Colonic mucosa (tissue), 4 donors: Measurements from ENCODE around the gene TSHZ1. TPM values are rescaled to one million over a fixed set of nuclear protein-coding genes. Genes with fewer than 3 reads are reported as not detected.

ENCODE experiments used
- DNase-seq: peaks from one replicate; pipeline ENCODE4 v3.0.0-alpha.2; 2020
- H3K27ac ChIP-seq: fragments of 200-600 bp; one replicate; pipeline ENCODE4 v1.8.0; 2021
- H3K27me3 ChIP-seq: fragments of 200-600 bp; one replicate; pipeline ENCODE4 v1.8.0; 2021
- H3K36me3 ChIP-seq: fragments of 200-600 bp; one replicate; pipeline ENCODE4 v1.8.0; 2021
- H3K4me1 ChIP-seq: fragments of 200-600 bp; one replicate; pipeline ENCODE4 v1.8.0; 2021; ENCODE audit warnings: mild to moderate bottlenecking
- H3K4me3 ChIP-seq: fragments of 200-600 bp; one replicate; pipeline ENCODE4 v1.8.0; 2021
- H3K9ac ChIP-seq, 2 donors: one replicate each; pipeline ENCODE4 v1.7.0; 2013; ENCODE audit warnings: control low read depth in 2 of 2, low read depth in 2 of 2, low read length in 2 of 2
- H3K9me3 ChIP-seq: fragments of 200-600 bp; one replicate; pipeline ENCODE4 v1.8.0; 2021
- intact Hi-C: fragments of 100-400 bp; cut with DNase I; formaldehyde crosslinking; loops from one replicate; pipeline ENCODE4 v1.14.1; 2022
- total RNA-seq, 2 donors: library from RNA; stranded (reverse); fragmentation: NEBNext Ultra II Directional in 1 of 2; extraction: Animal tissue kit (Norgen Biotek cat#: 25700) in 1 of 2; gene quantifications; one replicate each; pipeline ENCODE4 v1.2.1, GENCODE V29; 2021
- TF ChIP-seq, protein P1 (sequence below): fragments of 200-600 bp; IDR thresholded peaks from one replicate; pipeline ENCODE4 v1.8.0; 2022; ENCODE audit warnings: antibody characterized with exemption, mild to moderate bottlenecking
- donor health status: healthy.
- donor health status: DM: no; HTN: no; CAD: no.
- donor health status: DM: no; HTN: no; CAD: no.

TSHZ1 gene
- total RNA-seq, 2 donors from 2014 or later = 16.6 to 34.3 TPM

DNA sequence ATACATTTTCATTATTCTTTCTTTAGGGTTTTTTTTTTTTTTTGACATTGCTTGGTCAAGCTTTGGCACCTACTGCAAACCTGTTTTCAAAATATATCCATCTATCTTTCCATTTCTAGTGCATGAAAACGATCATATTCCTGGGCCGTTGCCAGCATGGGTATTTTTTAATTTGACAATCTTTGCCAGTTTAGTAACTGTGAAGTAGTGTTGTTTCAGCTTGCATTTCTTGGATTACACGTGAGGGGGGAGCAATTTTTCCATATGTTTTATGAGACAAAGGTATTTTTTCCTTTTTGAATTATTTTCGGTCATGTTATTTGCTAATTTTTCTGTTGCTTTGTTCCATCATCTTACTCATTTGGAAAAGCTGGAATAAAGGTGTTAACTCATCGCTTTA is 40.9 kb downstream of the TSHZ1 start:
- intact Hi-C loops = no loop called here
- no peaks in the 10 kb centered on the region for H3K27me3 ChIP-seq
- no peak overlapping the region for H3K9ac ChIP-seq
- H3K4me1 ChIP-seq = no peaks in the 10 kb centered on the region
- TF ChIP-seq, protein P1, sequence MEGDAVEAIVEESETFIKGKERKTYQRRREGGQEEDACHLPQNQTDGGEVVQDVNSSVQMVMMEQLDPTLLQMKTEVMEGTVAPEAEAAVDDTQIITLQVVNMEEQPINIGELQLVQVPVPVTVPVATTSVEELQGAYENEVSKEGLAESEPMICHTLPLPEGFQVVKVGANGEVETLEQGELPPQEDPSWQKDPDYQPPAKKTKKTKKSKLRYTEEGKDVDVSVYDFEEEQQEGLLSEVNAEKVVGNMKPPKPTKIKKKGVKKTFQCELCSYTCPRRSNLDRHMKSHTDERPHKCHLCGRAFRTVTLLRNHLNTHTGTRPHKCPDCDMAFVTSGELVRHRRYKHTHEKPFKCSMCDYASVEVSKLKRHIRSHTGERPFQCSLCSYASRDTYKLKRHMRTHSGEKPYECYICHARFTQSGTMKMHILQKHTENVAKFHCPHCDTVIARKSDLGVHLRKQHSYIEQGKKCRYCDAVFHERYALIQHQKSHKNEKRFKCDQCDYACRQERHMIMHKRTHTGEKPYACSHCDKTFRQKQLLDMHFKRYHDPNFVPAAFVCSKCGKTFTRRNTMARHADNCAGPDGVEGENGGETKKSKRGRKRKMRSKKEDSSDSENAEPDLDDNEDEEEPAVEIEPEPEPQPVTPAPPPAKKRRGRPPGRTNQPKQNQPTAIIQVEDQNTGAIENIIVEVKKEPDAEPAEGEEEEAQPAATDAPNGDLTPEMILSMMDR = no peak
- H3K36me3 ChIP-seq = no peaks in the 10 kb centered on the region
- no peak overlapping the region for H3K4me3 ChIP-seq
- H3K9me3 ChIP-seq = no peaks in the 10 kb centered on the region
- H3K27ac ChIP-seq = no peak overlapping the region
- DNase-seq = no peak

DNA sequence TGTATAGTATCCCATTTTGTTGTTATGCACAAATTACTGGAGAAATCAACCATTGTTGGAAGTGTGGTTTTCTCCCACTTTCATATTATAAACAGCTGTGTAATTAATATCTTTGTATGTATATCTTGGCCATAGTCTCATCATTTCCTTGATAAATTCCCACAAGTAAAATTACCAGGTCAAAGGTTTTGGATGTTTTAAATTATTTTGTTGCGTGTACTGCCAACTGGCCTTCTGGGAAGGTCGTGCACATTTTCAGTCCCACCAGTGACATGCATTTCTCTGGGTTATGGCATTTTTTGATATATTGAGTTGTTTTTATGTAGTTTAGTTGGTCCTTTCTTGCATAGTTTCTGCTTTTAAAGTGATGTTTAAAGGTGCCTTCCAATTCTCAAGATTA is 41.5 kb downstream of the TSHZ1 start:
- TF ChIP-seq, protein P1 = no peak
- no peaks in the 10 kb centered on the region for H3K9me3 ChIP-seq
- no peaks in the 10 kb centered on the region for H3K36me3 ChIP-seq
- no peak for DNase-seq
- H3K27ac ChIP-seq = no peak overlapping the region
- intact Hi-C loops = no loop called here
- H3K4me3 ChIP-seq = no peak overlapping the region
- H3K9ac ChIP-seq = no peak overlapping the region
- no peaks in the 10 kb centered on the region for H3K27me3 ChIP-seq
- H3K4me1 ChIP-seq = no peaks in the 10 kb centered on the region

DNA sequence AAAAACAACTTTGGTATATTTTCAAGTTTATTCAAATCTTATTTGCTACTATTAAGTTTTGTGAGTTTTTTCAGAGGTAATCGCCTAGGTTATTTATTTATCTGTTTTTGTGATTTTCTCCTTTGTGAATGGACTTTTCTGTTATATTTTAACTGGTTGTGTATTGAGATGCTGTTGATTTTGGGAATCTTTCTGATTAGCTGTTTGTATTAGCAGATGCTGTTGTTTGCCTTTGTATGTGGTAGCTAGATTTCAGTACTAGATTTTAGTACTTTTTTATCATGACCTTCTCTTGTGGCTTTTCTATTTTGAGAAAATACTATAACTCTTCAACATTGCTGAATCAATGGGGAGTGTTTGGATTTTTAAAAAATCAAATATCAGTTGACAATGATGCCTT is 42.4 kb downstream of the TSHZ1 start:
- H3K27ac ChIP-seq = no peak overlapping the region
- no peak for DNase-seq
- no peak overlapping the region for H3K9ac ChIP-seq
- H3K4me1 ChIP-seq = no peaks in the 10 kb centered on the region
- H3K9me3 ChIP-seq = no peaks in the 10 kb centered on the region
- no peaks in the 10 kb centered on the region for H3K27me3 ChIP-seq
- intact Hi-C loops = no loop called here
- TF ChIP-seq, protein P1 = no peak
- H3K4me3 ChIP-seq = no peak overlapping the region
- no peaks in the 10 kb centered on the region for H3K36me3 ChIP-seq

DNA sequence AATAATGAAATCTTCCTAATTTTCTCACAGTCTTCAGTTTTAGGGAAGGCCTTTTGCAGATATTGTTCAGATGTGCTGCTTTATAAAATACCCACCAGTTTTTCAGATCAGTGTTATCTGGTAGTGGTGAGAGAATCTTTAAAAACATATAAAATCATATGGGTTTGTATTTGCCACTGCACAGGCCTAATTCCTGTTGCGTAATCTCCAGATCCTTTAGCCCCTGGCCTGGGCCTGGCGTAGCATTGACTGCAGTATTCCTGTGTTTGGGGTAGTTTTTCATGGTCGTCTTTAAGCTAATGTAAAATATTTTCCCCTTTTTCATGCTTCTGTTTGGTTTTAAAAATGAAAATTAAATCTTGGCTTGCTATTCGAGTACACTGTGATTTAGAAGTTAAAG is 43.2 kb downstream of the TSHZ1 start:
- H3K9me3 ChIP-seq = no peaks in the 10 kb centered on the region
- TF ChIP-seq, protein P1 = no peak
- H3K27ac ChIP-seq = no peak overlapping the region
- no peak for DNase-seq
- no peaks in the 10 kb centered on the region for H3K36me3 ChIP-seq
- intact Hi-C loops = no loop called here
- no peak overlapping the region for H3K4me3 ChIP-seq
- no peak overlapping the region for H3K9ac ChIP-seq
- H3K4me1 ChIP-seq = no peaks in the 10 kb centered on the region
- H3K27me3 ChIP-seq = no peaks in the 10 kb centered on the region

DNA sequence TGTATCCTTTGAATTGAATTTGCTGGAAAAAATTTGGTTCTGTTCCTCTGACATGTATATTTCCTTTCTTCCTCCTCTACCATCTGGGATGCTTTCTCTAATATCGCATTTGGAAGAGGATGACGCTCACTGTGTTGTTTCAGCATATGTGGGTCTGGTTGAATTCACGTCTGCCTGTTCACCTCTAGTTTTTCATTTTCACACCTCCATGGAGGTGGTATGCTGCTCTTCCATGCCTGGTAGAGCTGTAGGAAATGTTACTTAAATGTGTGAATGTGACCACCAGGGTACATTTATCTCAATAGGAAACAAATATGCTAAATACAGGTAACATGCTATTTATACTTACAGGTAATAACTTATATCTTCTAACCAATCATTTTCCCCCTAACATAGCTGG is 44.5 kb downstream of the TSHZ1 start:
- Histone ChIP-seq H3K9ac (no peak overlapping the region), H3K27ac (no peak overlapping the region), H3K27me3 (no peaks in the 10 kb centered on the region), H3K4me3 (no peak overlapping the region), H3K4me1 (no peaks in the 10 kb centered on the region), H3K36me3 (no peaks in the 10 kb centered on the region), H3K9me3 (no peaks in the 10 kb centered on the region)
- intact Hi-C loops = no loop called here
- TF ChIP-seq, protein P1 = no peak
- DNase-seq = no peak

DNA sequence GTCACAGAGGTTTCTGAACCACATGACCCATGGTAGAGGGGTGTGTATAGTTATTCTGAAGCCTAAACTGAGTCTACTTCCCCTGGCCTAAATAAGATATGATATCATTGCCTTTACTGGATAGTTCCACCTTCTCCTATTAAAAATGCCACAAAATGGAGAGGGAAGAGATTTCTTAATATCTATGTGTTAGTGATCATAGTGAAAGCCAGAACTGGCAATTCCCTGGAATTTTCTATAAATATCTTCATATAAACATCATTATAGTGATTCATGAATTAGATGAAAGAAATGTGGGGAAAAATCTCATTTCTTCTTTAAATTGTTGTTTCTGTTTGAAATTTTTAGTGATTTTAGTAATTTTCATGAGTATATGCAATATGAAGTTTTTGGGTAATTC is 45.8 kb downstream of the TSHZ1 start:
- TF ChIP-seq, protein P1 = no peak
- no peaks in the 10 kb centered on the region for H3K4me1 ChIP-seq
- H3K9me3 ChIP-seq = no peaks in the 10 kb centered on the region
- no peak overlapping the region for H3K4me3 ChIP-seq
- no peaks in the 10 kb centered on the region for H3K36me3 ChIP-seq
- no peak overlapping the region for H3K9ac ChIP-seq
- intact Hi-C loops = no loop called here
- H3K27me3 ChIP-seq = no peaks in the 10 kb centered on the region
- no peak overlapping the region for H3K27ac ChIP-seq
- no peak for DNase-seq
